Stromal cell of bone marrow (primary cell): ENCODE data around the gene SCNN1B.

Experiments used
- DNase-seq: peaks from one replicate; pipeline ENCODE4 v3.0.0-alpha.2; 2012; ENCODE audit warnings: low read depth

The SCNN1B gene

GRCh38 chr16:23408242-23408822, 106.2 kb downstream of the SCNN1B start:
- DNase-seq: no peak

DNA sequence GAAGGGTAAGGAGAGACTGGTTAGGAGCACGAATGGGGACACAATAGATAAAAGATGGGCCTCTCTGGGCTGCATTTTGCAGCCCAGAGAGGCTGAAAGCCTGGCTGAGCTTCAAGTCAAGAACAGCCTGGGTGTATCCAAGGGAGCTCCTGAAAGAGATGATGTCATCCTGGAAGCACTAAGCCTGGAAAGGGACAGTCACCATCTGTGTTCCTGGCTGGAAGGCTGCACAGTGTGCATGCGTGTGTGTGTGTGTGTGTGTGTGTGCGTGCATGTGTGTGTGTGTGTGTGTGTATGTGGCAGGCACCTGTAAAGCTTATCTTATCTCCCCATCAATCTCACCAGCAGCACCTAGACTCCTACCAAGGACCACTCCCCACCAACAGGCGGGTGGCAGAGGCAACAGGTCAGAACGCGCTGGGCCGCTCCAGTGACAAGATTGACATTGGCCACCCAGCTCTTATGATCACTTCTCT, 106.8 kb downstream of the SCNN1B start:
- DNase-seq: peak; percentile 22

- no peak for DNase-seq
Measured at GRCh38 chr16:23409522-23409921, 107.4 kb downstream of the SCNN1B start.

DNA sequence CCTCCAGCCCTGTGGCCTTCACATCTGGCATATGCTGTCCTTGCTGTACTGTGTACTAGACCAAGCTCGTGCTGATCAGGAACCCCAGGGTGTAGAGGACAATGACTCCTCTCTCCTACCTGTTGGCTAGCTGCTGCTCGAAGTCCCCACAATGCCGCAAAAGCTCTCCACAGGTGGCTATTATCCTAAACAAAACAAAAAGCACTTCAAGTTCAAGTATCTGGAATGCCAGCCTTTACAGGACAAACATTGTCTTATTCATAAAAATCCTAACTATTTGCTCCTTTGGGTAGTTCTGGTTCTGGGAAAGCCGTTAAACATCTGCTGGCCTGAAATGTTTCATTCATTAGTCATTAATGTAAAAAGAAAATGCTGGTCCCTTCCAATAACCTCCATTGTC, 108.1 kb downstream of the SCNN1B start:
- DNase-seq: no peak

DNA sequence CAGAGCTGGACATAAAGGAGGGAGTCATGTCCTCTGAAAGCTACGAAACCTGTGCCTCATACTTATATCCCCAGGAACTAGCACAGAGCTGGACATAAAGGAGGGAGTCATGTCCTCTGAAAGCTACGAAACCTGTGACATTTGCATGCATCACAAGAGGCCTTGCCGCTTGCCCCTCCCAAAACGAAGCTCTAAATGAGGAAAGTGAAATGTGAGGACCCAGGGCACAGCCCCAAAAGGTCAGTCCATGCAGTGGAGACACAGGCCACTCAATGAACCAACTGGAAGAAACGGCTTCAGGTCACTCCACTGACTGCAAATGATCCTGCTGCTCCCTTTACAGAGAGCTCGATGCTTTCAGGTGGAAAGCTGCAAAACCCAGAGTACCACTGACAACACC, 112.6 kb downstream of the SCNN1B start:
- no peak for DNase-seq

DNA sequence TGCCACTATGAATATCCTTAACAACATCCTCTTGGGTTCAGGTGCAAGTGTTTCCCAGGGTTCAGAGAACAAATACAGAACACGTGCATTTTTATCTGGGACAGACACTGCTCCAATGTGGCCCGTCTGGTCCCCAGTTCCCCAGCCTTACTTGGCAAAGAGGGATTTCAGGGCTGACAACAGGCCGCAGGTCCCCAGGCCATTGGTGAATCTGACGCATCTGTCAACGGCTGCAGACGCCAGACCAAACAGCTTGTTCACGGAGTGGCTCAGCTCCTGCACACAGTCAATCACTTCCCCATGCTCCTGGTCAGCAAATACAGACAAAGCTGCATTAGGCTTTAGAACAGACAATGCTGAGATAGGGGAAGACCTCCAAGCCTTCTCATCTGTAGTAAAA, 114.7 kb downstream of the SCNN1B start:
- no peak for DNase-seq

DNA sequence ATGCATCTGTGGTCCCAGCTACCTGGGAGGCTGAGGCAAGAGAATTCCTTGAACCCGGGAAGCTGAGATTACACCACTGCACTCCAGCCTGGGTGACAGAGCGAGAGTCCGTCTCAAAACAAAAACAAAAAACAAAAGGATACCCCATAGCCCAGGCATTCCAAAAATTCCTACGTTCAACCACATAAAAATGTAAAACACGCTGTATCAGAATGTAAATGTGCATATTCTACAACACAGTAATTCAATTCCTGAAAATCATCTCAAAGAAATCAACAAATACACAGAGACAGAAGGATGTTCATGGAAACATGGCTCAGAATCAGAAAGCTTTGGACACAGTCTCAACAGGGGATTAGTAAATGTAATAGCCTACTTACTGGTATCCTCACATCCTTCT, 117.9 kb downstream of the SCNN1B start:
- DNase-seq: no peak

DNA sequence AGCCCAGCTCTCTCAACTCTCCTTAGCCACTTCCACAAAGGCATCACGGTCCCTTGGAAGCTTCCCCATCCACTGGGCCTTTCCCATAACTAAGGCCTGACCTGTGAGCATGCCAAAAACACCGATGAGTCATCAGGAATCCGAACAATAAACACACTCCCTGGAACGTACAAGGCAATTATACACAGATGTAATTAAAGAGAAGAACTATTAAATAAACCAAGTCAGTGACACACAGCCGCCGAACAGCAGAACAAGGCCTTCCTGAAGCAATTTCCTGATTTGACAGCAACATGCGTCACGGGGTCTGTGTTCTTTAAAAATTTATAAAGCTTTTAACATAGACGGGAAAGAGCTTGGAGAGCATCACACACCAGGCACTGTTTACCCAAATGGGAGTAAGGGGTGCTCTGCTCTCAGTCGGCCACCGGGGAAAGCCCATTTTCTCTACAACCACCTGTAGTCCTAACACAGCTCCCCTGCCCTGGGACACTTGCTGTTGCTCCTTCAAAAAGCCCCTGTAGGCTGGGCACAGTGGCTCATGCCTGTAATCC, 121.5 kb downstream of the SCNN1B start:
- DNase-seq: peak; percentile 83

DNA sequence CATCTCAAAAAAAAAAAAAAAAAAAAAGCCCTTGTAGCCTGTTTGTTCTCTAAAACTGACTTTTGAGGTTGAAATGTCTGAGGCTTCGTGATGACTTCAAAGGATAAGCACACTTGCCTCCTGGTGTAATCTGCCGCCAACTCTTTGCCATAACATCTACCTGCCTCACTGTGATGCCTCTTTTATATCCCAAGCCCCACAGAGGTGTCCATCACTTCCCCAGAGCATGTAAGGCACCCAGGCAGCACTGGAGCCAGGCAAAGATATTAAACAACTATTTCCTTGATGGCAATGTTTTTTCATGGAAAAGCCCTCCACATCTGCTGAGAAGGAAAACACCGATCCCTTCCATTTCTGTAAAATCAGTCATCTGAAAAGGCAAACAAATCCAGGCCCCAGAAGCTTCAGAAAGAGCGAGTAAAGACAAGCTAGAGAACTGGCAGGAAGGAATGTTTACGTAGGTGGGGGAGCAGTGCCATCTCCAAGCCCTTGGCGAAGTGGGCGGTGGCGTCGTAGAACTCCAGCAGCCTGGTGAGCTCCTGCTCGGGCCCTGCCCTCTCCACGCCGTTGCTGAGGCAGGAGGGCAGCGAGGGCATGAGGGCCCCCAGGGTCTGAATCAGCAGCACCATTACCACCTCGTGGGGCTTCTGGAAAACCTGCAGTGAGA, 122.3 kb downstream of the SCNN1B start:
- no peak for DNase-seq

DNA sequence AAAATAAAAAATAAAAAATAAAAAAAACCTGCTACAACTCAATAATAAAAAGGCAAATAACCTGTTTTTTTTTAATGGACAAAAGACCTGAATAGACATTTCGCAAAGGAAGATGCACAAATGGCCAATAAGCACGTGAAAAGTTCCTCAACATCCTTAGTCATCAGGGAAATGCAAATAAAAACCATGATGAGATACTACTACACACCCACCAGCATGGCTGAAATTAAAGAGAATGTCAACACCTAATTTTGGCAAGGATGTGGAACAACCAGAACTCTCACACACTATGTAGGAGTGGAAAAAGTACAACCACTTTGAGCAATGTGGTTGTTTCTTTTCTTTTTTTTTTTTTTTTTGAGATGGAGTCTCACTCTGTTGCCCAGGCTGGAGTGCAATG, 126.2 kb downstream of the SCNN1B start:
- no peak for DNase-seq
